Right renal pelvis (tissue), 4 donors: ENCODE measurements around the gene BET1L. TPM values are rescaled to one million over a fixed set of nuclear protein-coding genes. Genes with fewer than 3 reads are reported as not detected.
"Not testable (repeated sequence)": the region's sequence is repeated elsewhere in the genome, so short reads cannot be mapped to it uniquely, and the experiment has no call there.

Source experiments
- DNase-seq, 4 donors: peaks; one replicate each; pipeline ENCODE4 v3.0.0-alpha.2; 2013; ENCODE audit warnings: low read depth in 4 of 4, low spot score in 3 of 4, missing footprints in 1 of 4
- polyA plus RNA-seq, 4 donors: library from polyadenylated mRNA; unstranded; fragments of 120-200 nt; gene quantifications; one replicate each; pipeline ENCODE4 v1.2.1, GENCODE V29; 2013; ENCODE audit not compliant: insufficient read length in 4 of 4

BET1L gene
- polyA plus RNA-seq, 4 donors = 44.5 to 49.5 (median 47.1) TPM

DNA sequence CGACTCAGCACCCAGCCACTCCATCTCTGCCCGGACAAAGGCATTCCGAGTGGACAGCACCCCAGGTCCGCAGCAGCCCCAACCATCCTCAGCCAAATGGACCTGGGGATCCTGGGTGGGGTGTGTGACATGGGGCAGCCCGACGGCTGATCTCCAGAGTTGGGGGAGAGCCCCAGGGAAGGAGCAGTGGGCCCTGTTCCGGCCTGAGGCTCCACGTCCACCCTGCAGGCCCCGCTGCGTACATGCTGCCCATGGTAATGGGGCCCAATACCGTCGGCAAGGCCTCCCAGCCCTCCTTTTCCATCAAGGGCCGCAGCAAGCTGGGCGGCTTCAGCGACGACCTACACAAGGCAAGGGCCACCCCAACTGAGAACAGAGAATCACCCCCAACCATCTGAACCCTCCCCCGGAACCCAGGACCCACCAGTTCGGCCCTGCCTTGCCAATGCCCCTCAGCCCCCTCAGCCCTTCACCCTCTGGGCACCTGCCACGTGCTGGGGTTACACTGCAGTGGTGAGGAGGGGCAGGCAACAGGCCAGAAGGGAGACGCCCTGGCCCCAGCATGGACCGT lies 8.9 kb downstream of the BET1L start:
- DNase-seq = no peak

DNA sequence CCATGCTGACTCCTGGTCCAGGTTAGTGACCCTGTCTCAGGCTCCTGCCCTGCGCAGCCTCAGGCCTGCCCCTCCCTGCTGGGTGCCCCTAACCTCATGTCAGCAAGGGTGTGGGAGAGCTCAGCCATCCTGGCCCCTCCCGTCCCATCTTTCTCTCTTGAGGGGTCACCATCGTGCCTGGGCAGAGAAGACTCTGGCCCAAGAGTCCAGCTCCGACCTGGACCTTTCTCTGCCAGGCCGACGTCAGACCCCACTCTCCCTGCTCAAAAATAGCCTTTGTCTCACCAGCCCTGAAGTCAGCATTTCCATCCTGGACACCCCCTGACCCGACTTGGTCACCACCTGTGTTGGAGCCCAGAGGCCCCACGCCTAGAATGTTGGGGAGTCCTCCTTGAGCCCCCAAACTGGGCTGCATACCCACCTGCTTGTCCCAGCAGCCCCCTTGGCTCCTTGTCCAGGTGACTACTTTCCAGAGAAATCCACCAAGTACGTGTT lies 9.4 kb downstream of the BET1L start:
- no peak for DNase-seq

DNA sequence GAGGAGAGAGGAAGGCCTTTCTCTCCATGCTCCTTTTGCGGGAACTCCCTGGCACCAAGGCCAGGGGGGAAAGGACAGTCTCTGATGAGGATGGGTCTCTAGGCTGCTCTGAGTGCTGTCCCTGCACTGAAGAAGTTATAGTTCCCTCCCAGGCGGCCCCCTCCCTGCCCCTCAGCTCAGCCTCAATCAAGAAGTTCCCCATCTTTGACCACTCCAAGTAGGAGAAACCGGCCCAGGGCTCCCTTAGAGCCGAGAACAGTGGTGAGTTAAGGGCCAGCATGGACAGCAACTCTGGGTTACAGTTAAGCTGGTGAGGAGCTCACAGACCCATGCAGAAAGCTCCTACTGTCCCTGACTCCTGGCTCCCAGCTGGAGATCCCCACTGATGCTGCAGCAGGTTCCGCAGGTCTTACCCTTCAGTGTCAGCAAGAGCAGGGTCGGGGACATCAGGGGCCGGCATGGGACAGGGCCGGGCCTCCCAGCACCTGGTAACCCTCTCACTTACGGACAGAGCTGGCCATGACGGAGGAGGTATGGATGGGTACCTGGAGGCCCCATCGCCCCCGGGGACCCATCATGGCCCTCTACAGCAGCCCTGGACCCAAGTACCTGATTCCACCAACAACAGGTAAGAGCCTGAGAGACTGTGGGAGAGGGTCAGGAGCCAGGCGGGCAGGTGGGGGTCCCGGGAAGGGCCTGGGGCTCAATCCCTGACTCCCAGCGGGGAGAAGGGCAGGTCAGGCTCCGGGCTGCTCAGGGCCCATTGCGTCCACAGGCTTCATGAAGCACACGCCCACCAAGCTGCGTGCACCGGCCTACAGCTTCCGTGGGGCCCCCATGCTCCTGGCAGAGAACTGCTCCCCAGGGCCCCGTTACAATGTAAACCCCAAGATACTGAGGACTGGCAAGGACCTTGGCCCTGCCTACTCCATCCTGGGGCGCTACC lies 10.1 kb downstream of the BET1L start:
- DNase-seq = no peak

DNA sequence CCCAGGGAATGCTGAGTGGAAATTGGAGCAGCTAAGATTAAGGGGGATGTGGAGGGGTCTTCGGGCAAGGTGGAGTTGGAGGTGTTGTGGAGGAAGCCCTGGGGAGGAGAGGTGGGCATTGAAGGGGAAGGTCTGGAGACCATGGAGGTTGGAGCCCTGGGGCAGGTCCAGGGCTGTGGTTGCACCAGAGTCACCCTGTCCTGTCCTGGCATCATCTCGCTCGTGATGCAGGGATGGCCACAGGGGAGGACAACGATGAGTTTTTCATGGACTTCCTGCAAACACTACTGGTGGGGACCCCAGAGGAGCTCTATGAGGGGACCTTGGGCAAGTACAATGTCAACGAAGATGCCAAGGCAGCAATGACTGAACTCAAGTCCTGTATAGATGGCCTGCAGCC lies 13.7 kb downstream of the BET1L start:
- not testable (repeated sequence) for DNase-seq

DNA sequence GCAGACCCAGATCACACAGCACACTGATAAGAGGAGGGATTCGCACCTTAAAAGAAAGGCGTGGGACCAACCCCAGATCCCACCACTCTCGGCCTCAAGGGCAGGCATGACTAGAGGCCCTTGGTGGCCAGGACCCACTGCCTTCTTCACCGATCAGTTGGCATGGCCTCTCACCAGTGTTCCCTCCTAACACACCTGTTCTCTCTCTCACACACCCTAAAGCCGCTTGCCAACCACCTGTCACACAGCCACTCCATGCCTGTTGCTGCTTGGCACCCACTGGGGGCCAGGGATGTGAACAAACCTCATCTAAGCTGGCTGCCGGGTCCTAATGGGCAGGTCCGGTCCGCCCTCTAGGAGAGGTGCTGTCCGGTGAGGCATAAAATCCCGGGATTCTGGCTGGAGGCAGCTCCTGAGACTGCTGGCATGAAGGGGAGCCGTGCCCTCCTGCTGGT lies 14.5 kb downstream of the BET1L start, which contains the start of gene SCGB1C1:
Gene SCGB1C1 (plus strand): TSS at position 405 of the 455 bp plus-strand sequence. CDS start 22 bp downstream, at position 427.
- DNase-seq = not testable (repeated sequence)

DNA sequence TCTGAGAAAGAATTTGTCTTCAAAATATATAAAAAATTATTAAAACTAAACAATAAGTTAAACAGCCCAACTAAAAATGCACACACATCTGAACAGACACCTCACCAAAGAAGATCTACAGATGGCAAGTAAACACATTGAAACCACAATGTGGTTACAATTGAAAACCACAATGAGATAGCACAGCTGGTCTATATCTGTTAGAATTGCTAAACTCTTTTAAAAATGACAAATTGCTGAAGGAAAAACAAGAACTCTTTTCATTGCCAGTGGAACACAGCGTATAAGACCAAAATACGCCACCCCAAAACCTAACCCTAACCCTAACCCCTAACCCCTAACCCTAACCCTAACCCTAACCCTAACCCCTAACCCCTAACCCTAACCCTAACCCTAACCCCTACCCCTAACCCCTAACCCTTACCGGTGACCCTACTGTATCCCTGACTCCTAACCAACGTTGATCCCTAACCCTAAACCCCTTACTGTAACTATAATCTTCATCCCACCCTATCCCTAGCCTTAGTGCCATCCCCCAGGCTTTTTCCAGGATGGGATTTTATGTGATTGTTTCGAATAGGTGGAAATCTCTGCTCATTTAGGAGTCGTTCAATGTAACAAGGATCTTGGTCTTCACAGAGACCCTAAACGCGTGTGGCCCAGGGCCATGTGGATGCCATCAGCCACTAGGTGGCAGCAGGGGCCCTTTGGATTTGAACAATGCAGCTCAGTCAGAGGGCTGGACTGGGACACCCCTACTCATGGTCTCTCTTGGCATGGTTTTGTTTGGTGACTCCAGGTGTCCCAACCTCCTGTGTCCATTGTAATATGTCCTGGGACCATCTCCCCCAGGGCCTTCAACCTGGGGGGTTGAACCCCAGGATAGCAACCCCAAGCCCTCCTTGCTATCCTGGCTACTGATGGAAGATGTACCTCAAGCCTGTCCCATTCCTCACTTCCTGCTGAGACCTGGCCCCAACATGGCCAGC lies 15.4 kb downstream of the BET1L start:
- DNase-seq = not testable (repeated sequence)

DNA sequence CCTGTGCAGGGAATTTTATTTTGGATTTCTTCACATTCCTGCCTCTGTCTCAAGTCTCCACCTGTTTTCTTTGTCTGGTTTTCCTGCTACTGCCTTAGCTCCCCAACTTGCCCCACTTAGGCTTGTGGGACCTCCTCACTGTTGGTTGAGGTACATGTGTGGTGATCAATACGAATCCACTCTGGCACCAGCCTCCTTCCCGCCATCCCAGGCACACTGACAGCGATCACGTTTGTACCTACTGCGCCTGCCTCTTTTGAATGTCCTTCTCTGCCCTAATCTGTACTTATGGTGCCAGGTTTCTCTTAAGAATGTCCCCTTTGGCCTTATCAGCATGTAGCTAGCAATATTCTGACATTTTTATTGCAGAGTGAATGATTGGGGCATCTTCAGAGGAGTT lies 16.7 kb downstream of the BET1L start:
- not testable (repeated sequence) for DNase-seq

DNA sequence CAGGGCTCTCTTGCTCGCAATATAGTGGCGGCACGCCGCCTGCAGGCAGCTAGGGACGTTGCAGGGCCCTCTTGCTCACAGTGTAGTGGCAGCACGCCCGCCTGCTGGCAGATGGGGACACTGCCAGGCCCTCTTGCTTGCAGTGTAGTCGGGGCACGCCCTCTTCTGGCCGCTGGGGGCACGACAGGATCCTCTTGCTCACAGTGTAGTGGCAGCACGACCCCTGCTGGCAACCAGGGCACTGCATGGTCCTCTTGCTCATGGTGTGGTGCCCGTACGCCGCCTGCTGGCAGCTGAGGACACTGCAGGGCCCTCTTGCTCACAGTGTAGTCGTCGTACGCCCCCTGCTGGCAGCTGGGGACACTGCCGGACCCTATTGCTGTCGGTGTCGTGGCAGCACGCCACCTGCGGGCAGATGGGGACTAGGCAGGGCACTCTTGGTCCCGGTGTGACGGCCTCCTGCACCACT lies 17.3 kb downstream of the BET1L start:
- not testable (repeated sequence) for DNase-seq

DNA sequence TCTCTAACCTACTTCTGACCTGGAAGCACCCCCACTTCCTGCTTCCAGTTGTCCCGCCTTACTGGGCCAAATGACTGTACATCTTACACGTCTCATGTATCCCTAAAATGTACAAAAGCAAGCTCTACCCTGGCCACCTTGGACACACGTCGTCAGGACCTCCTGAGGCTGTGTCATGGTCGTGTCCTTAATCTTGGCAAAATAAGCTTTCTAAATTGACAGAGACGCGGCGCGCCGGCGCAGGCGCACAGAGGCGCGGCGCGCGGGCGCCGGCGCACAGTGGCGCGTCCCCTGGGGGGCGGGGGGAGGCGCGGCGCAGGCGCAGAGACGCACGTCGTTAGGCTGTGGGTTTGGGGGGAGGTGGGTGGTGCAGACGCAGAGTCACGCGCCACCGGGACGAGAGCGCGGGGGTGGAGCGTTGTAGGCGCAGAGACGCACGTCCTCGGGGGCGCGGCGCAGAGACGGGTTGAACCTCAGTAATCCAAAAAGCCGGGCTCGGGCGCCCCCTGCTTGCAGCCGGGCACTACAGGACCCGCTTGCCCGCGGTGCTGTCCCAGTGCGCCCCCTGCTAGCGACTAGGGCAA lies 17.9 kb downstream of the BET1L start:
- not testable (repeated sequence) for DNase-seq

DNA sequence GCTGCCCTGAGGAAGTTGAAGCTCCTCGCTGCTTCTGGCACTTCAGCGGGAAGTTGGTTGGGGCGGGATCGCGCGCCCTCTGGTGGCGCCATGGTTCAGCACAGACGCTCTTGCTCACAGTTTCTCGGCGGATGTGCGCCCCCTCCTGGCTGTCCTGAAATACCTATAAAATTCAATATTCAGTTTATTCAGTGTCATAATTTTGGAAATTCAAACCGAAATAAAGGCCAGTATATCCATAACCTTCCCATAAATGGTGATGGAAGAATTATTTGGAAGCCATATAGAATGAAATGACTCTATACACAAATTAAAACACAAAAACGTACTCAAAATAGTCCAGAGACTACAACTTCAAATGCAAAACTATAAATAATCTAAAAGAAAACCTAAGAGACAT lies 27.0 kb downstream of the BET1L start:
- not testable (repeated sequence) for DNase-seq

Other genes with a start within 250 kb of the BET1L start
- gene SCGB1C1, start 14.3 kb downstream of the BET1L start, polyA plus RNA-seq = 1 to 10 TPM in 1 of 4 donors, under 1 TPM in 1, not detected in 2; 0.83 to 1.3 TPM
- 10 to 100 TPM; 73.5 to 97.6 (median 81.7) TPM for gene RIC8A, start 309 bp upstream of the BET1L start, polyA plus RNA-seq
- gene SIRT3, start 28.9 kb upstream of the BET1L start, polyA plus RNA-seq = 10 to 100 TPM; 25.5 to 33.8 (median 30.5) TPM
- gene PSMD13, start 29.6 kb upstream of the BET1L start, polyA plus RNA-seq = 100 to 1,000 TPM; 131 to 151 (median 138) TPM
- gene NLRP6, start 71.0 kb upstream of the BET1L start, polyA plus RNA-seq = under 1 TPM; 0.20 to 0.80 (median 0.36) TPM
- 10 to 100 TPM; 14.8 to 25.7 (median 19.4) TPM for gene PGGHG, start 81.7 kb upstream of the BET1L start, polyA plus RNA-seq
- gene IFITM5, start 92.1 kb upstream of the BET1L start, polyA plus RNA-seq = under 1 TPM in 2 of 4 donors, not detected in 2; 0.34 to 0.48 TPM
- 100 to 1,000 TPM; 194 to 242 (median 224) TPM for gene IFITM2, start 100.4 kb upstream of the BET1L start, polyA plus RNA-seq
- gene IFITM1, start 106.6 kb upstream of the BET1L start, polyA plus RNA-seq = 10 to 100 TPM; 34.1 to 44.9 (median 39.9) TPM
- 100 to 1,000 TPM; 400 to 486 (median 421) TPM for gene IFITM3, start 113.5 kb upstream of the BET1L start, polyA plus RNA-seq
- 10 to 100 TPM; 57.3 to 83.9 (median 61.4) TPM for gene B4GALNT4, start 162.1 kb upstream of the BET1L start, polyA plus RNA-seq
- 1 to 10 TPM; 4.0 to 7.4 (median 5.2) TPM for gene PKP3, start 186.8 kb upstream of the BET1L start, polyA plus RNA-seq
- gene SIGIRR, start 207.6 kb upstream of the BET1L start, polyA plus RNA-seq = 10 to 100 TPM; 33.4 to 64.4 (median 36.7) TPM
- gene ANO9, start 234.6 kb upstream of the BET1L start, polyA plus RNA-seq = 10 to 100 TPM in 1 of 4 donors, 1 to 10 TPM in 3; 7.8 to 12.7 (median 9.6) TPM
- 10 to 100 TPM; 30.1 to 41.4 (median 32.5) TPM for gene PTDSS2, start 242.9 kb upstream of the BET1L start, polyA plus RNA-seq